Lung (tissue), 12 donors: ENCODE results near the gene HP1BP3. TPM values are rescaled to one million over a fixed set of nuclear protein-coding genes. Genes with fewer than 3 reads are reported as not detected.

Source experiments
- ATAC-seq: fragments of 200-7000 bp; cut with Tn5 transposase; one replicate; pipeline ENCODE4 v1.9.1; 2020; ENCODE audit warnings: moderate number of reproducible peaks; ENCODE audit not compliant: insufficient read depth, low FRiP score
- DNase-seq, 3 donors: peaks; one replicate each; pipeline ENCODE4 v3.0.0-alpha.2; 2013 to 2017
- H3K27ac ChIP-seq, 2 donors: one replicate each; pipeline ENCODE4 v1.5.1; 2013; ENCODE audit warnings: mild to moderate bottlenecking in 2 of 2, moderate library complexity in 2 of 2, control low read depth in 1 of 2, inconsistent platforms in 1 of 2, low read depth in 1 of 2, low read length in 1 of 2
- H3K27me3 ChIP-seq, 3 donors: one replicate each; pipeline ENCODE4 v1.5.1; 2013; ENCODE audit warnings: low read length in 2 of 3; ENCODE audit not compliant: control insufficient read depth in 3 of 3, insufficient read depth in 3 of 3
- H3K36me3 ChIP-seq, 4 donors: one replicate each; pipeline ENCODE4 v1.5.1; 2013; ENCODE audit warnings: low read length in 4 of 4, mild to moderate bottlenecking in 1 of 4, moderate library complexity in 1 of 4; ENCODE audit not compliant: control insufficient read depth in 4 of 4, insufficient read depth in 4 of 4
- H3K4me1 ChIP-seq, 5 donors: one replicate each; pipeline ENCODE4 v1.5.1; 2013; ENCODE audit warnings: low read length in 5 of 5, mild to moderate bottlenecking in 2 of 5, moderate library complexity in 1 of 5; ENCODE audit not compliant: control insufficient read depth in 5 of 5, insufficient read depth in 5 of 5
- H3K4me3 ChIP-seq: one replicate; pipeline ENCODE4 v1.5.1; 2013; ENCODE audit warnings: mild to moderate bottlenecking, control low read depth, moderate library complexity
- H3K9ac ChIP-seq, 2 donors: one replicate each; pipeline ENCODE4 v1.5.1; 2013; ENCODE audit warnings: low read length in 2 of 2, control low read depth in 1 of 2; ENCODE audit not compliant: insufficient read depth in 1 of 2
- H3K9me3 ChIP-seq, 4 donors: one replicate each; pipeline ENCODE4 v1.5.1; 2013; ENCODE audit warnings: low read length in 3 of 4, mild to moderate bottlenecking in 1 of 4, moderate library complexity in 1 of 4; ENCODE audit not compliant: control insufficient read depth in 4 of 4, insufficient read depth in 3 of 4
- CTCF ChIP-seq: IDR thresholded peaks from 2 replicates; pipeline ENCODE4 v1.5.1; 2012; ENCODE audit warnings: mild to moderate bottlenecking; ENCODE audit errors: control extremely low read depth, extremely low read depth
- WGBS, 2 donors: extraction: QIAGEN DNeasy Blood & Tissue Kit; methylation state at CpG; one replicate each; pipeline ENCODE4 v1.1.7; 2013; 5-methylcytosine and 5-hydroxymethylcytosine counted together
- polyA plus RNA-seq, 2 donors: library from polyadenylated mRNA; stranded (reverse); fragments of 200-250 nt; gene quantifications; one replicate each; pipeline ENCODE4 v1.2.1, GENCODE V29; 2013
- total RNA-seq, 2 donors: library from RNA; depleted of rRNA in 1 of 2; stranded (reverse); fragments of >200 nt in 1 of 2; gene quantifications; one replicate each; pipeline ENCODE4 v1.2.1, GENCODE V29; 2014 to 2021
- donor health status: control.
- donor health status: control.
- donor health status: Bipolar disorder and iron deficiency.
- donor health status: healthy.
- donor health status: DM: yes; HTN: yes; CAD: no.

HP1BP3 gene
- total and polyA plus RNA-seq, 4 donors, result 63.0 to 316 (median 118) TPM

DNA sequence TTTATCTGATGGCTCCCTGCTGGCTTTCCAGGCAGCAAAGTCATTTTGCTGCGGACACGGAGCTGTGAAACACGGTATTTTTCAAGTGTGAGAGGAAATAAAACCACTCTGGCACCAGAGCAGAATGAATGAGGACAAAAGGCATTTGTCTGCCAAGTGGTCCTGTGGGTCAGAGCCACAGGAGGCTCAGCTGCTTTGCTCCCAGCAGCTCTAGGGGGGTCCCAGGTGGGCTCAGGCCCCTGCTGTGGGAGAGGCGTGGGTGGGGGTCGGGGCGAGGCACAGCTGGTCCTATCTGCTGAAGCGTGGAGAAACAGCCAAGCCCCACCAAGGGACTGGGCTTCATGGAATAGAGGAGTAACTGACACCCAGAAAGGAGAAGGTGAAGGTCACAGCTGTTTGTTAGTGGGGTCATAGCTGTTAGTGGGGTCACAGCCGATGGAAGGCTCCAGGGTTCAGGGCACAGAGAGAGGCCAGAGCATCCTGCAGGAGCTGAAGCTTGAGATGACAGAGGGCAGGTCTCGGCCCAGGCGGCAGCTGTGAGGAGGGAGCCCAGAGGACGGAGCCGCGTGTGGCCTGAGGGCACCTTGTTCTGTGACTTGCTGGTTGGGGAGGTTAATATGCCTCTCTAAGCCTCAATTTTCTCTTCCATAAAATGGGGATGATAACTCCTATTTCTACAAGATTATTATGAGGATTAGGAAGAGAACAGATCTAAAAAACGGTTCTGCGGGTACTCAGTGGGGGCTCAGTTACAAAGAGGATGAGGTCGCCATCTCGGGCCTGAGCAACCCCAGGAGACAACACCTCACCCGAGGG, 76.4 kb downstream of the HP1BP3 start:
- Histone ChIP-seq H3K9ac (no peak overlapping the region), H3K27me3 (no peaks in the 10 kb centered on the region), H3K9me3 (no peaks in the 10 kb centered on the region), H3K4me1 (no peaks in the 10 kb centered on the region), H3K4me3 (no peak overlapping the region), H3K27ac (no peak overlapping the region), H3K36me3 (no peaks in the 10 kb centered on the region)
- 70 to 73% methylated on average over 18 of the region's 18 CpGs for WGBS, 2 donors
- no peak for TF ChIP-seq CTCF
- DNase-seq (no peak), ATAC-seq (no peak)

- no peak for DNase-seq
- ATAC-seq, result no peak
- Histone ChIP-seq H3K4me1 (no peaks in the 10 kb centered on the region), H3K27me3 (no peaks in the 10 kb centered on the region), H3K9me3 (no peaks in the 10 kb centered on the region), H3K9ac (no peak overlapping the region), H3K4me3 (no peak overlapping the region), H3K27ac (no peak overlapping the region), H3K36me3 (no peaks in the 10 kb centered on the region)
- WGBS, 2 donors, result 95 to 99% methylated on average over 3 of the region's 3 CpGs
- TF ChIP-seq CTCF, result no peak
These were observed 77.2 kb downstream of the HP1BP3 start for GRCh38 chr1:20709868-20710267.

DNA sequence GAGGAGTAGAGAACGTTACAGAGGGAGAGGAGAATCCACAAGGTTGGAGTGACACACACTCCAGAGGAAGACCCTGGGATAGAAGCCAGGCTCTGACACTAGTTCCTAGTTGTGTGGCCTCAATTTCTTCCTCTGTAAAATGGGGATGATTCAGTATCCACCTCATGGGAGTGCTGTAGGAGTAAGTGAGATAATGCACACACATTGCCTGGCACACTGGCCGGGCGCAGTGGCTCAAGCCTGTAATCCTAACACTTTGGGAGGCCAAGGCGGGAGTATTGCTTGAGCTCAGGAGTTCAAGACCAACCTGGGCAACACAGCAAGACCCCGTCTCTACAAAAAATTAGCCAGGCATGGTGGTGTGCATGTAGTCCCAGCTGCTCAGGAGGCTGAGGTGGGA, 78.2 kb downstream of the HP1BP3 start:
- ATAC-seq, result no peak
- H3K27me3 ChIP-seq, result no peaks in the 10 kb centered on the region
- WGBS, 2 donors, result 83 to 88% methylated on average over 5 of the region's 5 CpGs
- H3K36me3 ChIP-seq, result no peaks in the 10 kb centered on the region
- H3K9ac ChIP-seq, result no peak overlapping the region
- H3K27ac ChIP-seq, result no peak overlapping the region
- no peak for DNase-seq
- H3K4me1 ChIP-seq, result no peaks in the 10 kb centered on the region
- H3K9me3 ChIP-seq, result no peaks in the 10 kb centered on the region
- no peak for TF ChIP-seq CTCF
- H3K4me3 ChIP-seq, result no peak overlapping the region
